CD4-positive, alpha-beta memory T cell (primary cell): Measurements from ENCODE around the gene CREBBP. TPM values are rescaled to one million over a fixed set of nuclear protein-coding genes. Genes with fewer than 3 reads are reported as not detected.

Experiments used
- CTCF ChIA-PET: fragments of 350-600 bp; sonication (Branson Sonifier 250); formaldehyde crosslinking; loops from one replicate; lab custom pipeline; 2021; ENCODE audit warnings: inconsistent platforms; ENCODE audit not compliant: partially characterized antibody; lab: Charles Lee
- POLR2A ChIA-PET: fragments of 350-600 bp; sonication (Branson Sonifier 250); formaldehyde crosslinking; loops from one replicate; lab custom pipeline; 2021; ENCODE audit not compliant: partially characterized antibody; lab: Charles Lee
- DNase-seq, 5 donors: peaks; one replicate each; pipeline versions ENCODE4 v3.0.0 to v3.0.0-alpha.2; 2020 to 2022; ENCODE audit warnings: mixed read lengths in 1 of 5
- H3K27ac ChIP-seq: one replicate; pipeline ENCODE4 v1.7.0; 2013; ENCODE audit warnings: low read depth, low read length
- H3K27me3 ChIP-seq: 2 replicates; pipeline ENCODE4 v1.7.0; 2013; ENCODE audit warnings: mild to moderate bottlenecking, low read length, moderate library complexity; ENCODE audit not compliant: insufficient read depth
- H3K36me3 ChIP-seq: 2 replicates; pipeline ENCODE4 v1.7.0; 2013; ENCODE audit warnings: mild to moderate bottlenecking, low read length, moderate library complexity; ENCODE audit not compliant: insufficient read depth
- H3K4me1 ChIP-seq: 2 replicates; pipeline ENCODE4 v1.7.0; 2013; ENCODE audit warnings: mild to moderate bottlenecking, low read length, moderate library complexity; ENCODE audit not compliant: insufficient read depth
- H3K4me3 ChIP-seq, 2 donors: one replicate each; pipeline ENCODE4 v1.7.0; 2013; ENCODE audit warnings: low read length in 2 of 2, mild to moderate bottlenecking in 1 of 2
- H3K9me3 ChIP-seq, 2 donors: one replicate each; pipeline ENCODE4 v1.7.0; 2013; ENCODE audit warnings: low read length in 2 of 2, control low read depth in 1 of 2; ENCODE audit not compliant: control insufficient read depth in 1 of 2
- H3K27ac Mint-ChIP-seq, 7 donors: one replicate each; pipeline ENCODE4 v1.8.0; 2020 to 2021; ENCODE audit warnings: mixed read lengths in 7 of 7, mild to moderate bottlenecking in 6 of 7, inconsistent platforms in 3 of 7, moderate library complexity in 3 of 7
- H3K27me3 Mint-ChIP-seq, 2 donors: one replicate each; pipeline ENCODE4 v1.8.0; 2020 to 2021; ENCODE audit warnings: mixed read lengths in 2 of 2
- H3K36me3 Mint-ChIP-seq, 2 donors: one replicate each; pipeline ENCODE4 v1.8.0; 2020 to 2021; ENCODE audit warnings: mixed read lengths in 2 of 2, inconsistent platforms in 1 of 2, mild to moderate bottlenecking in 1 of 2
- H3K4me1 Mint-ChIP-seq, 4 donors: one replicate each; pipeline ENCODE4 v1.8.0; 2020 to 2021; ENCODE audit warnings: mixed read lengths in 4 of 4, mild to moderate bottlenecking in 1 of 4
- H3K4me3 Mint-ChIP-seq, 8 donors: one replicate each; pipeline ENCODE4 v1.8.0; 2020 to 2021; ENCODE audit warnings: mixed read lengths in 8 of 8, mild to moderate bottlenecking in 7 of 8, moderate library complexity in 6 of 8, inconsistent platforms in 3 of 8
- H3K9me3 Mint-ChIP-seq, 8 donors: one replicate each; pipeline ENCODE4 v1.8.0; 2020 to 2021; ENCODE audit warnings: mixed read lengths in 8 of 8, mild to moderate bottlenecking in 5 of 8, inconsistent platforms in 3 of 8, moderate library complexity in 1 of 8
- intact Hi-C: fragments of 100-400 bp; cut with micrococcal nuclease; formaldehyde crosslinking; loops from one replicate; pipeline ENCODE4 v1.15.1; 2023
- polyA plus RNA-seq, 2 donors: library from polyadenylated mRNA; unstranded; fragments of 300-500 nt; fragmentation: Illumina TruSeq; gene quantifications; one replicate each; pipeline ENCODE4 v1.2.3, GENCODE V29; 2021
- total RNA-seq, 2 experiments: library from RNA; stranded (reverse); gene quantifications; one replicate each; pipeline ENCODE4 v1.2.3, GENCODE V29; 2021

The CREBBP gene
- total and polyA plus RNA-seq, 4 experiments from 2014 or later, result 0.60 to 133 (median 68.3) TPM

GRCh38 chr16:3726021-3726687, 154.4 kb downstream of the CREBBP start:
- Histone ChIP-seq H3K9me3 (no peaks in the 10 kb centered on the region), H3K4me3 (no peak overlapping the region), H3K36me3 (peaks cover 33% of the 10 kb centered on the region), H3K27ac (no peak overlapping the region), H3K27me3 (no peaks in the 10 kb centered on the region), H3K4me1 (no peaks in the 10 kb centered on the region)
- Mint-ChIP-seq H3K27me3 (no peaks in the 10 kb centered on the region), H3K27ac (peak overlapping the region in 2 of 7 donors; percentile 42 to 57), H3K36me3 (peaks cover 29 to 33% of the 10 kb centered on the region in 2 donors), H3K4me3 (no peak overlapping the region), H3K4me1 (no peaks in the 10 kb centered on the region), H3K9me3 (peaks cover 0 to 5% (median 0%) of the 10 kb centered on the region in 8 donors)
- intact Hi-C loops, result no loop called here
- ChIA-PET POLR2A (interaction anchor here (0.6 to 1.4 kb wide), 3 partner anchors 8 to 100 kb away, joined by 3 to 5 read pairs (median 4); no protein-coding TSS in a partner anchor), CTCF (no interaction called here)
- no peak for DNase-seq

- Histone ChIP-seq H3K27ac (no peak overlapping the region), H3K4me3 (no peak overlapping the region), H3K27me3 (no peaks in the 10 kb centered on the region), H3K4me1 (no peaks in the 10 kb centered on the region), H3K9me3 (no peaks in the 10 kb centered on the region), H3K36me3 (peaks cover 24% of the 10 kb centered on the region)
- no peak overlapping the region for H3K4me3 Mint-ChIP-seq
- peaks cover 0 to 5% (median 0%) of the 10 kb centered on the region in 8 donors for H3K9me3 Mint-ChIP-seq
- intact Hi-C loops, result no loop called here
- POLR2A ChIA-PET, result interaction anchor here (0.6 to 1.4 kb wide), 3 partner anchors 8 to 99 kb away, joined by 3 to 5 read pairs (median 4); no protein-coding TSS in a partner anchor
- H3K27me3 Mint-ChIP-seq, result no peaks in the 10 kb centered on the region
- no peaks in the 10 kb centered on the region for H3K4me1 Mint-ChIP-seq
- peaks cover 24 to 25% of the 10 kb centered on the region in 2 donors for H3K36me3 Mint-ChIP-seq
- peak overlapping the region in 3 of 7 donors; percentile 38 to 80 (median 42) for H3K27ac Mint-ChIP-seq
- DNase-seq, result no peak
- CTCF ChIA-PET, result no interaction called here
Measured at GRCh38 chr16:3725276-3725675, 155.2 kb downstream of the CREBBP start.

DNA sequence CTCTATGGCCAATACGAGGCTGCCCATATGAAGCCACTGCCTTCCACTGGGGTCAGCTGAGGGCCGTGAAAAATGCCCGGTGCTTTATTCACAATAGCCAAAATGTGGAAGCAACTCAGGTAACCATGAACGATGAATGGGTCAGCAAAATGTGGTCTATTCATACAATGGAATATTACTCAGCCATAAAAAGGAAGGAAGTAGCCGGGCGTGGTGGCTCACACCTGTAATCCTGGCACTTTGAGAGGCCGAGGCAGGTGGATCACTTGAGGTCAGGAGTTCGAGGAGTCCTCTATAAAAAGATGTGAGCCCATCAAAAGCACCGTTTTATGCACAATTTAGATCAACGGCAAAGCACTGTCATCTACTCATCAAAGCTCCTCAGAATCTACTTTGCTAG, 158.0 kb downstream of the CREBBP start:
- peaks cover 4 to 5% of the 10 kb centered on the region in 2 donors for H3K36me3 Mint-ChIP-seq
- no peaks in the 10 kb centered on the region for H3K27me3 Mint-ChIP-seq
- H3K4me3 Mint-ChIP-seq, result no peak overlapping the region
- H3K4me3 ChIP-seq, result no peak overlapping the region
- H3K4me1 Mint-ChIP-seq, result peaks cover 4 to 7% (median 6%) of the 10 kb centered on the region in 4 donors
- H3K9me3 Mint-ChIP-seq, result peaks cover 0 to 2% (median 0%) of the 10 kb centered on the region in 8 donors
- no peaks in the 10 kb centered on the region for H3K27me3 ChIP-seq
- intact Hi-C loops, result no loop called here
- CTCF ChIA-PET, result no interaction called here
- H3K27ac Mint-ChIP-seq, result peak overlapping the region in 1 of 7 donors; percentile 24
- no peak for DNase-seq
- POLR2A ChIA-PET, result no interaction called here
- H3K27ac ChIP-seq, result no peak overlapping the region
- no peaks in the 10 kb centered on the region for H3K9me3 ChIP-seq
- peaks cover under 1% of the 10 kb centered on the region for H3K36me3 ChIP-seq
- peaks cover 7% of the 10 kb centered on the region for H3K4me1 ChIP-seq

GRCh38 chr16:3720418-3720817, 160.1 kb downstream of the CREBBP start:
- peaks cover 9 to 19% (median 12%) of the 10 kb centered on the region in 4 donors for H3K4me1 Mint-ChIP-seq
- H3K36me3 Mint-ChIP-seq, result peaks cover 0 to 3% of the 10 kb centered on the region in 2 donors
- intact Hi-C loops, result no loop called here
- Histone ChIP-seq H3K27ac (no peak overlapping the region), H3K4me1 (peaks cover 17% of the 10 kb centered on the region), H3K9me3 (no peaks in the 10 kb centered on the region), H3K4me3 (no peak overlapping the region), H3K27me3 (no peaks in the 10 kb centered on the region), H3K36me3 (no peaks in the 10 kb centered on the region)
- no peak for DNase-seq
- no peak overlapping the region for H3K27ac Mint-ChIP-seq
- H3K4me3 Mint-ChIP-seq, result peak overlapping the region in 1 of 8 donors; percentile 35
- ChIA-PET POLR2A (no interaction called here), CTCF (no interaction called here)
- no peaks in the 10 kb centered on the region for H3K27me3 Mint-ChIP-seq
- peaks cover 0 to 2% (median 0%) of the 10 kb centered on the region in 8 donors for H3K9me3 Mint-ChIP-seq

DNA sequence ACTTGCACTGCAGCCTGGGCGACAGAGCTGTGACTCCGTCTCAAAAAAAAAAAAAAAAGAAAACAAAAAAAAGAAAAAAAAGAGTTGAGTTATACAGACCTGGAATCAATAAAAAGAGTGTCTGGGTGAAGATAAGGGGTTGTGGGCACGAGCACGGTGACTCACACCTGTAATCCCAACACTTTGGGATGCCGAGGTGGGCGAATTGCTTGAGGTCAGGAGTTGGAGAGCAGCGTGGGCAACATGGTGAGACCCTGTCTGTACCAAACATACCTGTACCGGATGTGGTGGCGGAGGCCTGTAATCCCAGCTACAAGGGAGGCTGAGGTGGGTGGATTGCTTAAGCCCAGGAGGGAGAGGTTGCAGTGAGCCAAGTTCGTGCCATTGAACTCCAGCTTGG, 161.9 kb downstream of the CREBBP start:
- DNase-seq, result no peak
- intact Hi-C loops, result no loop called here

DNA sequence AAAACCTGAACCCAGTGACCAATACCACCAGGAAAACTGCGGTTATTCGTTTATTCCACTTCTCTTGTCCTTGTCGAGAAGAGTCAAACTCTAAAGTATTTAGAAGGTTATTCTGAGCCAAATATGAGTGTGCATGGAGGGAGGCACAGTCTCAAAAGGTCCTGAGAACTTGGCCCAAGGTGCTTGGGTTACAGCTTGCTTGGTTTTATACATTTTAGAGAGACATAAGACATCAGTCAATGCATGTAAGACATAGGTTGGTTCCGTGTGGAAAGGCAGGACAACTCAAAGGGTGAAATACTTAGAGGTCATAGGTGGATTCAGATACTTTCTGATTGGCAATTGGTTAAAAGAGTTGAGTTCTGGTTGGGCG, 162.5 kb downstream of the CREBBP start:
- intact Hi-C loops, result no loop called here
- POLR2A ChIA-PET, result interaction anchor here (0.7 to 1.9 kb wide), 15 partner anchors 8 to 834 kb away, joined by 3 to 6 read pairs (median 4); partner anchors contain the start of genes CREBBP, FLYWCH2, ZNF174 and ZNF263

More for the DNA sequence above, 161.9 kb downstream of the CREBBP start:
- Mint-ChIP-seq H3K4me3 (peak overlapping the region in 7 of 8 donors; percentile 26 to 73 (median 60)), H3K36me3 (peaks cover 5 to 6% of the 10 kb centered on the region in 2 donors), H3K9me3 (peaks cover 0 to 2% (median 0%) of the 10 kb centered on the region in 8 donors), H3K27ac (peak overlapping the region in 6 of 7 donors; percentile 17 to 90 (median 86)), H3K27me3 (no peaks in the 10 kb centered on the region), H3K4me1 (peaks cover 18 to 31% (median 23%) of the 10 kb centered on the region in 4 donors)
- H3K36me3 ChIP-seq, result no peaks in the 10 kb centered on the region
- CTCF ChIA-PET, result interaction anchor here (0.6 kb wide), 1 partner anchor 192 kb away, joined by 3 read pairs; no protein-coding TSS in a partner anchor
- POLR2A ChIA-PET, result interaction anchor here (0.6 to 1.9 kb wide), 2 partner anchors 160 to 1775 kb away, joined by 3 to 6 read pairs; no protein-coding TSS in a partner anchor
- no peak overlapping the region for H3K4me3 ChIP-seq
- H3K4me1 ChIP-seq, result peaks cover 17% of the 10 kb centered on the region
- H3K27me3 ChIP-seq, result no peaks in the 10 kb centered on the region
- no peak overlapping the region for H3K27ac ChIP-seq
- no peaks in the 10 kb centered on the region for H3K9me3 ChIP-seq

More for the DNA sequence above, 162.5 kb downstream of the CREBBP start:
- no peaks in the 10 kb centered on the region for H3K27me3 ChIP-seq
- Mint-ChIP-seq H3K27me3 (no peaks in the 10 kb centered on the region), H3K4me3 (peak overlapping the region; percentile 73 to 86 (median 83)), H3K4me1 (peaks cover 19 to 37% (median 23%) of the 10 kb centered on the region in 4 donors), H3K36me3 (peaks cover 5 to 10% of the 10 kb centered on the region in 2 donors), H3K27ac (peak overlapping the region; percentile 86 to 95 (median 91)), H3K9me3 (peaks cover 0 to 2% (median 0%) of the 10 kb centered on the region in 8 donors)
- CTCF ChIA-PET, result no interaction called here
- peak overlapping the region; percentile 30 to 79 for H3K4me3 ChIP-seq
- H3K4me1 ChIP-seq, result peaks cover 22% of the 10 kb centered on the region
- DNase-seq, result no peak
- peak overlapping the region; percentile 86 for H3K27ac ChIP-seq
- no peaks in the 10 kb centered on the region for H3K9me3 ChIP-seq
- peaks cover 3% of the 10 kb centered on the region for H3K36me3 ChIP-seq
